T-helper 9 cell (primary cell): Measurements from ENCODE around the gene HAO2.
"Not testable (repeated sequence)": the region's sequence is repeated elsewhere in the genome, so short reads cannot be mapped to it uniquely, and the experiment has no call there.

Experiments
- DNase-seq: peaks from one replicate; pipeline ENCODE4 v3.0.0-alpha.2; 2020

The HAO2 gene

GRCh38 chr1:119347858-119348257, 20.7 kb upstream of the HAO2 start:
- no peak for DNase-seq

GRCh38 chr1:119348941-119349340, 19.6 kb upstream of the HAO2 start:
- DNase-seq: no peak

GRCh38 chr1:119350866-119351265, 17.7 kb upstream of the HAO2 start:
- DNase-seq: not testable (repeated sequence)

GRCh38 chr1:119351997-119352396, 16.6 kb upstream of the HAO2 start:
- no peak for DNase-seq

GRCh38 chr1:119353836-119354235, 14.7 kb upstream of the HAO2 start:
- DNase-seq: no peak

GRCh38 chr1:119358636-119359035, 9.9 kb upstream of the HAO2 start:
- DNase-seq: no peak

- DNase-seq: no peak
Measured at GRCh38 chr1:119359730-119360129, 8.9 kb upstream of the HAO2 start.

- DNase-seq: no peak
Measured at GRCh38 chr1:119361205-119361604, 7.4 kb upstream of the HAO2 start.

GRCh38 chr1:119361620-119362344, 6.8 kb upstream of the HAO2 start:
- no peak for DNase-seq

GRCh38 chr1:119363162-119363561, 5.4 kb upstream of the HAO2 start:
- DNase-seq: no peak

GRCh38 chr1:119364640-119365039, 3.9 kb upstream of the HAO2 start:
- no peak for DNase-seq

GRCh38 chr1:119366424-119366823, 2.2 kb upstream of the HAO2 start:
- no peak for DNase-seq

GRCh38 chr1:119367432-119368124, 1.0 kb upstream of the HAO2 start:
- no peak for DNase-seq

- no peak for DNase-seq
Measured at GRCh38 chr1:119370748-119371147, 2.2 kb downstream of the HAO2 start.

GRCh38 chr1:119371815-119372214, 3.2 kb downstream of the HAO2 start:
- DNase-seq: no peak

- no peak for DNase-seq
Measured at GRCh38 chr1:119372503-119373086, 4.0 kb downstream of the HAO2 start.

- no peak for DNase-seq
Measured at GRCh38 chr1:119373465-119373864, 4.9 kb downstream of the HAO2 start.

- no peak for DNase-seq
Measured at GRCh38 chr1:119374208-119374874, 5.8 kb downstream of the HAO2 start.

- no peak for DNase-seq
Measured at GRCh38 chr1:119375366-119375765, 6.8 kb downstream of the HAO2 start.

- DNase-seq: no peak
Measured at GRCh38 chr1:119376594-119376993, 8.0 kb downstream of the HAO2 start.

GRCh38 chr1:119377594-119377993, 9.0 kb downstream of the HAO2 start:
- DNase-seq: not testable (repeated sequence)

- no peak for DNase-seq
Measured at GRCh38 chr1:119379117-119379516, 10.5 kb downstream of the HAO2 start.

GRCh38 chr1:119380304-119380703, 11.7 kb downstream of the HAO2 start:
- no peak for DNase-seq
